GM12872 (cell line): Measurements from ENCODE around the gene MLX.

Experiments
- CTCF ChIP-seq: IDR thresholded peaks from 3 replicates; pipeline ENCODE4 v1.5.1; 2011; ENCODE audit warnings: low read depth, mild to moderate bottlenecking, low read length, moderate library complexity; ENCODE audit not compliant: insufficient read depth

Gene MLX

GRCh38 chr17:42530952-42531454 is 35.9 kb upstream of the MLX start:
- no peak for TF ChIP-seq CTCF

GRCh38 chr17:42531455-42532354 is 35.2 kb upstream of the MLX start:
- TF ChIP-seq CTCF = peak; percentile 53; the same call in 1 of the 3 replicates

GRCh38 chr17:42535155-42536047 is 31.5 kb upstream of the MLX start:
- no peak for TF ChIP-seq CTCF

- no peak for TF ChIP-seq CTCF
These were observed 30.9 kb upstream of the MLX start, which contains the start of gene NAGLU for GRCh38 chr17:42536048-42536371. Gene NAGLU, plus strand, starts transcription at chr17:42536241. Its CDS starts 32 bp downstream, at chr17:42536273.

- TF ChIP-seq CTCF = no peak
These were observed 30.3 kb upstream of the MLX start for GRCh38 chr17:42536372-42537155.

- no peak for TF ChIP-seq CTCF
These were observed 29.6 kb upstream of the MLX start for GRCh38 chr17:42537156-42537805.
